Osteoblast (primary cell): Measurements from ENCODE around the gene AIFM2. TPM values are rescaled to one million over a fixed set of nuclear protein-coding genes. Genes with fewer than 3 reads are reported as not detected.

Experiments used
- DNase-seq: peaks from one replicate; pipeline ENCODE4 v3.0.0; 2011; ENCODE audit warnings: low spot score, mixed read lengths; ENCODE audit not compliant: insufficient read length; ENCODE audit errors: missing footprints
- H2AFZ ChIP-seq: 2 replicates; pipeline ENCODE4 v1.6.0; 2011; ENCODE audit warnings: mild to moderate bottlenecking, low read length
- H3K27ac ChIP-seq: 2 replicates; pipeline ENCODE4 v1.5.1; 2011; ENCODE audit warnings: mild to moderate bottlenecking, low read depth, low read length, moderate library complexity
- H3K27me3 ChIP-seq: 2 replicates; pipeline ENCODE4 v1.6.0; 2012; ENCODE audit warnings: mild to moderate bottlenecking, control low read depth, inconsistent platforms, low read length, moderate library complexity; ENCODE audit not compliant: insufficient read depth
- H3K36me3 ChIP-seq: 2 replicates; pipeline ENCODE4 v1.5.1; 2011; ENCODE audit warnings: mild to moderate bottlenecking, low read length, control low read depth, moderate library complexity; ENCODE audit not compliant: insufficient read depth
- H3K4me1 ChIP-seq: 2 replicates; pipeline ENCODE4 v1.5.1; 2011; ENCODE audit warnings: mild to moderate bottlenecking, low read length, control low read depth, moderate library complexity; ENCODE audit not compliant: insufficient read depth
- H3K4me2 ChIP-seq: 2 replicates; pipeline ENCODE4 v1.6.0; 2011; ENCODE audit warnings: mild to moderate bottlenecking, low read length; ENCODE audit not compliant: insufficient read depth
- H3K4me3 ChIP-seq: fragments of 200-600 bp; sonication (generic); 3 replicates; pipeline ENCODE4 v1.5.1; 2012; ENCODE audit warnings: mild to moderate bottlenecking, low read length, inconsistent platforms; ENCODE audit not compliant: insufficient read depth
- H3K79me2 ChIP-seq: 2 replicates; pipeline ENCODE4 v1.6.0; 2012; ENCODE audit warnings: mild to moderate bottlenecking, low read length, control low read depth, inconsistent platforms; ENCODE audit not compliant: insufficient read depth
- H3K9me3 ChIP-seq: 2 replicates; pipeline ENCODE4 v1.5.1; 2011; ENCODE audit warnings: low read depth, low read length, control low read depth
- H4K20me1 ChIP-seq: 2 replicates; pipeline ENCODE4 v1.6.0; 2012; ENCODE audit warnings: mild to moderate bottlenecking, low read length, control low read depth; ENCODE audit not compliant: insufficient read depth
- total RNA-seq: library from RNA; depleted of rRNA; stranded (reverse); fragments of >200 nt; gene quantifications from 2 replicates; pipeline ENCODE4 v1.2.3, GENCODE V29; 2012
- TF ChIP-seq, protein P1 (sequence below): IDR thresholded peaks from 2 replicates; pipeline ENCODE4 v1.5.1; 2011; ENCODE audit warnings: mild to moderate bottlenecking, low read depth, low read length, moderate library complexity; ENCODE audit errors: extremely low read depth

AIFM2 gene
- total RNA-seq, 1 donor: 14.8 TPM

DNA sequence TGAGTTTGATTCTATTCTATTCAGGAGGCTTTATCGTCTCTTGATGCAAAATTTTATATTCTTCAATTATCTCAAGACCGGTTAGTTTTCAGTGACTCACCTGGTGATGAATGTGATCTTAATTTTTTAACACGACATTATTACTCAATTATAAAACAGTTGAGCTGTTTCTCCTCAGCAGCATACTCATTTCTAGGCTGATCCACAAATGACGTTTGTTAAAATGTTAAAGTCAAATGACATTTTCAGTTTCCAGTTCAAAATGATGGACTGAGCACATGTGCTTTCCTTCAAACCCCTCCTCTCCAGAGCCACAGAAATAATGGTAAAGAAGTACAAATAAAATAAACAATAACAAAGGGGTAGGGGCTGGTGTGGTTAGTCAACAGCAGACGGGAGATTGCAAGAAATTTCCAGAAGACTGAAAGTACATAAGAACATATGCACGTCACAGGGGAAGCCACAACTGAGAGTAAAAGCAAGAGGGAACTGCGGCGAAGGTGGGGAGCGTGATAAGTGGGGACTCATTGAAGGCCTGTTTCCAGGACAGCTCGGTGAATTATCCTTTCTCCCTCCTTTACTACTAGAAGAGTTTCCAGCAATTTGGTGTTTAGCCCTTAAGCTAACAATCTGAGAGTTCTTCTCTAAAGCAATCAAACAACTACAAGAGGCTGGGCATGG is 69.1 kb downstream of the AIFM2 start:
- no peaks in the 10 kb centered on the region for H3K27me3 ChIP-seq
- DNase-seq: no peak
- no peaks in the 10 kb centered on the region for H4K20me1 ChIP-seq
- H3K27ac ChIP-seq: no peak overlapping the region
- H3K79me2 ChIP-seq: no peaks in the 10 kb centered on the region
- H3K36me3 ChIP-seq: no peaks in the 10 kb centered on the region
- H2AFZ ChIP-seq: no peak overlapping the region
- TF ChIP-seq, protein P1, sequence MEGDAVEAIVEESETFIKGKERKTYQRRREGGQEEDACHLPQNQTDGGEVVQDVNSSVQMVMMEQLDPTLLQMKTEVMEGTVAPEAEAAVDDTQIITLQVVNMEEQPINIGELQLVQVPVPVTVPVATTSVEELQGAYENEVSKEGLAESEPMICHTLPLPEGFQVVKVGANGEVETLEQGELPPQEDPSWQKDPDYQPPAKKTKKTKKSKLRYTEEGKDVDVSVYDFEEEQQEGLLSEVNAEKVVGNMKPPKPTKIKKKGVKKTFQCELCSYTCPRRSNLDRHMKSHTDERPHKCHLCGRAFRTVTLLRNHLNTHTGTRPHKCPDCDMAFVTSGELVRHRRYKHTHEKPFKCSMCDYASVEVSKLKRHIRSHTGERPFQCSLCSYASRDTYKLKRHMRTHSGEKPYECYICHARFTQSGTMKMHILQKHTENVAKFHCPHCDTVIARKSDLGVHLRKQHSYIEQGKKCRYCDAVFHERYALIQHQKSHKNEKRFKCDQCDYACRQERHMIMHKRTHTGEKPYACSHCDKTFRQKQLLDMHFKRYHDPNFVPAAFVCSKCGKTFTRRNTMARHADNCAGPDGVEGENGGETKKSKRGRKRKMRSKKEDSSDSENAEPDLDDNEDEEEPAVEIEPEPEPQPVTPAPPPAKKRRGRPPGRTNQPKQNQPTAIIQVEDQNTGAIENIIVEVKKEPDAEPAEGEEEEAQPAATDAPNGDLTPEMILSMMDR: no peak
- H3K4me1 ChIP-seq: no peaks in the 10 kb centered on the region
- H3K4me2 ChIP-seq: no peak overlapping the region
- H3K4me3 ChIP-seq: no peak overlapping the region
- no peaks in the 10 kb centered on the region for H3K9me3 ChIP-seq

Other genes with a start within 250 kb of the AIFM2 start
- gene MACROH2A2, start 80.0 kb downstream of the AIFM2 start, total RNA-seq: 11.5 and 13.8 TPM in 2 replicates
- 13.0 and 15.6 TPM in 2 replicates for gene TYSND1, start 13.9 kb upstream of the AIFM2 start, total RNA-seq
- 219 and 240 TPM in 2 replicates for gene SAR1A, start 37.7 kb upstream of the AIFM2 start, total RNA-seq
- gene PPA1, start 100.6 kb upstream of the AIFM2 start, total RNA-seq: 200 and 219 TPM in 2 replicates
- gene NPFFR1, start 151.2 kb upstream of the AIFM2 start, total RNA-seq: not detected in 2 replicates
- gene LRRC20, start 249.8 kb upstream of the AIFM2 start, total RNA-seq: 8.3 and 9.1 TPM in 2 replicates